Cardiac fibroblast (primary cell): ENCODE data around the gene CLIC4.
"Not testable (repeated sequence)": the region's sequence is repeated elsewhere in the genome, so short reads cannot be mapped to it uniquely, and the experiment has no call there.

Experiments used
- DNase-seq, 2 donors: peaks; one replicate each; pipeline versions ENCODE4 v3.0.0 to v3.0.0-alpha.2; 2010; ENCODE audit warnings: low read depth in 2 of 2
- H3K4me3 ChIP-seq, 2 donors: replicated peaks in 1 of 2; 1 replicate in 1 of 2; 2 replicates in 1 of 2; pipeline ENCODE4 v1.5.1; 2011; ENCODE audit warnings: low read depth in 2 of 2, low read length in 2 of 2, mild to moderate bottlenecking in 2 of 2, moderate library complexity in 1 of 2
- CTCF ChIP-seq: IDR thresholded peaks from one replicate; pipeline ENCODE4 v1.5.1; 2011; ENCODE audit warnings: low read depth, mild to moderate bottlenecking, low read length, inconsistent platforms

Gene CLIC4

GRCh38 chr1:24720152-24720551, 25.1 kb upstream of the CLIC4 start:
- H3K4me3 ChIP-seq: no peak overlapping the region
- peak; percentile 97 to 98 for DNase-seq
- TF ChIP-seq CTCF: no peak

GRCh38 chr1:24721533-24721932, 23.7 kb upstream of the CLIC4 start:
- no peak for DNase-seq
- no peak overlapping the region for H3K4me3 ChIP-seq
- TF ChIP-seq CTCF: no peak

GRCh38 chr1:24722073-24723035, 22.9 kb upstream of the CLIC4 start:
- not testable (repeated sequence) for DNase-seq, H3K4me3 ChIP-seq

GRCh38 chr1:24724345-24725208, 20.7 kb upstream of the CLIC4 start:
- no peak for TF ChIP-seq CTCF
- DNase-seq: peak; percentile 82 to 91

GRCh38 chr1:24725209-24725651, 20.0 kb upstream of the CLIC4 start:
- no peak for TF ChIP-seq CTCF
- peak; percentile 57 to 72 for DNase-seq
- no peak overlapping the region for H3K4me3 ChIP-seq

More at GRCh38 chr1:24724345-24725208, 20.7 kb upstream of the CLIC4 start:
- no peak overlapping the region for H3K4me3 ChIP-seq

- DNase-seq: no peak
- TF ChIP-seq CTCF: no peak
- H3K4me3 ChIP-seq: no peak overlapping the region
Measured at GRCh38 chr1:24726741-24727140, 18.5 kb upstream of the CLIC4 start.
